Progenitor cell of endocrine pancreas (in vitro differentiated cells): ENCODE data around the gene SUPT3H. TPM values are rescaled to one million over a fixed set of nuclear protein-coding genes. Genes with fewer than 3 reads are reported as not detected.

Source experiments
- DNase-seq: peaks from one replicate; pipeline ENCODE4 v3.0.0; 2021; ENCODE audit warnings: low spot score; ENCODE audit not compliant: unreplicated experiment
- H3K27ac Mint-ChIP-seq: 2 replicates; pipeline ENCODE4 v1.8.0; 2021; ENCODE audit warnings: mild to moderate bottlenecking, moderate library complexity, mixed read lengths
- H3K27me3 Mint-ChIP-seq: 2 replicates; pipeline ENCODE4 v1.8.0; 2021; ENCODE audit warnings: mixed read lengths
- H3K36me3 Mint-ChIP-seq: 2 replicates; pipeline ENCODE4 v1.8.0; 2022; ENCODE audit warnings: mixed read lengths; ENCODE audit not compliant: insufficient read depth
- H3K4me1 Mint-ChIP-seq: 2 replicates; pipeline ENCODE4 v1.8.0; 2021; ENCODE audit warnings: low read depth, mixed read lengths
- H3K4me3 Mint-ChIP-seq: 2 replicates; pipeline ENCODE4 v1.8.0; 2021; ENCODE audit warnings: low read depth, mild to moderate bottlenecking, moderate library complexity, mixed read lengths
- H3K9me3 Mint-ChIP-seq: 2 replicates; pipeline ENCODE4 v1.8.0; 2021; ENCODE audit warnings: low read depth, mixed read lengths
- CTCF ChIP-seq: fragments of 200-600 bp; sonication (generic); IDR thresholded peaks from one replicate; pipeline ENCODE4 v1.5.0; 2021; ENCODE audit warnings: antibody characterized with exemption, mild to moderate bottlenecking; ENCODE audit not compliant: unreplicated experiment
- microRNA-seq: library from miRNA; unstranded; fragments of <30 nt; microRNA quantifications from one replicate; pipeline ENCODE4 v1.1.0, GENCODE V29; 2020; ENCODE audit warnings: borderline number of aligned reads; ENCODE audit not compliant: unreplicated experiment
- total RNA-seq: library from RNA; stranded (reverse); gene quantifications from 2 replicates; pipeline ENCODE4 v1.2.1, GENCODE V29; 2021

Gene SUPT3H
- total RNA-seq, 1 donor from 2014 or later: 40.5 TPM

- no peak overlapping the region for H3K27ac Mint-ChIP-seq
- H3K4me3 Mint-ChIP-seq: no peak overlapping the region
- H3K27me3 Mint-ChIP-seq: no peaks in the 10 kb centered on the region
- H3K36me3 Mint-ChIP-seq: no peaks in the 10 kb centered on the region
- no peaks in the 10 kb centered on the region for H3K4me1 Mint-ChIP-seq
- H3K9me3 Mint-ChIP-seq: peaks cover 3% of the 10 kb centered on the region
- TF ChIP-seq CTCF: no peak
- DNase-seq: no peak
Observed at GRCh38 chr6:44779130-44779826, 598.5 kb downstream of the SUPT3H start.

Small RNA genes lying within 50 kb of the gene (microRNA-seq; reads per million reads assigned to microRNA genes)
- not detected for gene MIR586

Other genes starting within 250 kb of the SUPT3H start
- 0.46 and 0.75 TPM in 2 replicates for gene RUNX2, start 49.6 kb downstream of the SUPT3H start, total RNA-seq